CD4-positive, alpha-beta memory T cell (primary cell): ENCODE results near the gene DAO. TPM values are rescaled to one million over a fixed set of nuclear protein-coding genes. Genes with fewer than 3 reads are reported as not detected.

Experiments
- CTCF ChIA-PET: fragments of 350-600 bp; sonication (Branson Sonifier 250); formaldehyde crosslinking; loops from one replicate; lab custom pipeline; 2021; ENCODE audit warnings: inconsistent platforms; ENCODE audit not compliant: partially characterized antibody; lab: Charles Lee
- POLR2A ChIA-PET: fragments of 350-600 bp; sonication (Branson Sonifier 250); formaldehyde crosslinking; loops from one replicate; lab custom pipeline; 2021; ENCODE audit not compliant: partially characterized antibody; lab: Charles Lee
- DNase-seq, 5 donors: peaks; one replicate each; pipeline versions ENCODE4 v3.0.0 to v3.0.0-alpha.2; 2020 to 2022; ENCODE audit warnings: mixed read lengths in 1 of 5
- H3K27ac ChIP-seq: one replicate; pipeline ENCODE4 v1.7.0; 2013; ENCODE audit warnings: low read depth, low read length
- H3K27me3 ChIP-seq: 2 replicates; pipeline ENCODE4 v1.7.0; 2013; ENCODE audit warnings: mild to moderate bottlenecking, low read length, moderate library complexity; ENCODE audit not compliant: insufficient read depth
- H3K36me3 ChIP-seq: 2 replicates; pipeline ENCODE4 v1.7.0; 2013; ENCODE audit warnings: mild to moderate bottlenecking, low read length, moderate library complexity; ENCODE audit not compliant: insufficient read depth
- H3K4me1 ChIP-seq: 2 replicates; pipeline ENCODE4 v1.7.0; 2013; ENCODE audit warnings: mild to moderate bottlenecking, low read length, moderate library complexity; ENCODE audit not compliant: insufficient read depth
- H3K4me3 ChIP-seq, 2 donors: one replicate each; pipeline ENCODE4 v1.7.0; 2013; ENCODE audit warnings: low read length in 2 of 2, mild to moderate bottlenecking in 1 of 2
- H3K9me3 ChIP-seq, 2 donors: one replicate each; pipeline ENCODE4 v1.7.0; 2013; ENCODE audit warnings: low read length in 2 of 2, control low read depth in 1 of 2; ENCODE audit not compliant: control insufficient read depth in 1 of 2
- H3K27ac Mint-ChIP-seq, 7 donors: one replicate each; pipeline ENCODE4 v1.8.0; 2020 to 2021; ENCODE audit warnings: mixed read lengths in 7 of 7, mild to moderate bottlenecking in 6 of 7, inconsistent platforms in 3 of 7, moderate library complexity in 3 of 7
- H3K27me3 Mint-ChIP-seq, 2 donors: one replicate each; pipeline ENCODE4 v1.8.0; 2020 to 2021; ENCODE audit warnings: mixed read lengths in 2 of 2
- H3K36me3 Mint-ChIP-seq, 2 donors: one replicate each; pipeline ENCODE4 v1.8.0; 2020 to 2021; ENCODE audit warnings: mixed read lengths in 2 of 2, inconsistent platforms in 1 of 2, mild to moderate bottlenecking in 1 of 2
- H3K4me1 Mint-ChIP-seq, 4 donors: one replicate each; pipeline ENCODE4 v1.8.0; 2020 to 2021; ENCODE audit warnings: mixed read lengths in 4 of 4, mild to moderate bottlenecking in 1 of 4
- H3K4me3 Mint-ChIP-seq, 8 donors: one replicate each; pipeline ENCODE4 v1.8.0; 2020 to 2021; ENCODE audit warnings: mixed read lengths in 8 of 8, mild to moderate bottlenecking in 7 of 8, moderate library complexity in 6 of 8, inconsistent platforms in 3 of 8
- H3K9me3 Mint-ChIP-seq, 8 donors: one replicate each; pipeline ENCODE4 v1.8.0; 2020 to 2021; ENCODE audit warnings: mixed read lengths in 8 of 8, mild to moderate bottlenecking in 5 of 8, inconsistent platforms in 3 of 8, moderate library complexity in 1 of 8
- intact Hi-C: fragments of 100-400 bp; cut with micrococcal nuclease; formaldehyde crosslinking; loops from one replicate; pipeline ENCODE4 v1.15.1; 2023
- polyA plus RNA-seq, 2 donors: library from polyadenylated mRNA; unstranded; fragments of 300-500 nt; fragmentation: Illumina TruSeq; gene quantifications; one replicate each; pipeline ENCODE4 v1.2.3, GENCODE V29; 2021
- total RNA-seq, 2 experiments: library from RNA; stranded (reverse); gene quantifications; one replicate each; pipeline ENCODE4 v1.2.3, GENCODE V29; 2021

Gene DAO
- total and polyA plus RNA-seq, 4 experiments from 2014 or later = not detected

DNA sequence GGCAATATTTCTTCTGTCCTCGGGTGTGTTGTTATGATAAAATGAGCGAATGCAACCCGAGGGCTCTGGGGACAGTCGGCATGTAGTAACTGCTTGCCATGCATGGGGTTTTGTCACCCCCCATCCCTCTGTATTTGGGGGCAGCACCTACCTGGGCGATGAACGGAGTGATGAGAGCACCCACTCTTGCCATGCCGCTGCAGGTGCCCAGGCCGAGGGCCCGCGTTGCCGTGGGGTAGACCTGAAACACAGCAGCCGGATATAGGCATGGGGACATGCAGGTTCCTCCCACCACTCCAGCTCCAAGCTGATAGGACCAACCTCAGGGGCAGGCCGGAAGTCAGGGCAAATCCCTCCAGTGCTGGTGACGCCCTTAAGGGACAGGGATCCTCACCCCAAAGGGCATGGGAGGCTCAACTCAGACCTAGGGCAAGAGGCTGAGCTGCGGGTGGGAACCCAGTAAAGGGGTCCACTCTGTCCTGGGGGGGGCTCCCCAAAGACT, 35.8 kb downstream of the DAO start:
- no peak overlapping the region for H3K4me3 Mint-ChIP-seq
- no peak for DNase-seq
- ChIA-PET CTCF (no interaction called here), POLR2A (no interaction called here)
- H3K27me3 Mint-ChIP-seq = peaks cover 2 to 4% of the 10 kb centered on the region in 2 donors
- Histone ChIP-seq H3K4me3 (no peak overlapping the region), H3K9me3 (no peaks in the 10 kb centered on the region), H3K27ac (no peak overlapping the region), H3K27me3 (no peaks in the 10 kb centered on the region), H3K4me1 (no peaks in the 10 kb centered on the region), H3K36me3 (no peaks in the 10 kb centered on the region)
- peaks cover 0 to 6% (median 0%) of the 10 kb centered on the region in 8 donors for H3K9me3 Mint-ChIP-seq
- H3K27ac Mint-ChIP-seq = no peak overlapping the region
- H3K36me3 Mint-ChIP-seq = no peaks in the 10 kb centered on the region
- H3K4me1 Mint-ChIP-seq = no peaks in the 10 kb centered on the region
- intact Hi-C loops = no loop called here

DNA sequence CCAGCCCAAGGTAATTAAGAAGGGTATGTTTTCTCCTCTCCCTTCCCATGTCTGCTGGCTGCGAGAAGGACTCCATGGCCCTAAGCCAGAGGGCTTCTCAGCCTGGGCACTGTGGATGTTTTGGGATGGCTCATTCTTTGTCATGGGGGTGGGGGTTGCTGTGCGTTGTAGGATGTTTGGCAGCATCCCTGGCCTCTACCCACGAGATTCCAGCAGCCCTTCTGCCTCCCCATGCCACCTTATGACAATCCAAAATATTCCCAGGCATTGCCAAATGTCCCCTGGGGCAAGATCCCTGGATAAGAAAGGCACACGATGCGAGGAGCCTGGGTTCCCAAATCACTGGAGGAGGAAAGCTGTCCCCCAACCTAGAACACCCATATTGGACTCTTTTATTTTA, 36.4 kb downstream of the DAO start:
- Mint-ChIP-seq H3K4me1 (no peaks in the 10 kb centered on the region), H3K27me3 (peaks cover 2 to 4% of the 10 kb centered on the region in 2 donors), H3K9me3 (peaks cover 0 to 6% (median 0%) of the 10 kb centered on the region in 8 donors), H3K36me3 (no peaks in the 10 kb centered on the region), H3K27ac (no peak overlapping the region), H3K4me3 (no peak overlapping the region)
- POLR2A ChIA-PET = no interaction called here
- H3K4me1 ChIP-seq = no peaks in the 10 kb centered on the region
- H3K4me3 ChIP-seq = no peak overlapping the region
- H3K9me3 ChIP-seq = no peaks in the 10 kb centered on the region
- CTCF ChIA-PET = no interaction called here
- no peak overlapping the region for H3K27ac ChIP-seq
- intact Hi-C loops = no loop called here
- H3K36me3 ChIP-seq = no peaks in the 10 kb centered on the region
- H3K27me3 ChIP-seq = no peaks in the 10 kb centered on the region
- no peak for DNase-seq

GRCh38 chr12:108918206-108918605, 38.3 kb downstream of the DAO start:
- H3K27ac ChIP-seq = no peak overlapping the region
- no peaks in the 10 kb centered on the region for H3K4me1 Mint-ChIP-seq
- intact Hi-C loops = no loop called here
- H3K4me3 Mint-ChIP-seq = no peak overlapping the region
- no peak overlapping the region for H3K27ac Mint-ChIP-seq
- no peaks in the 10 kb centered on the region for H3K36me3 Mint-ChIP-seq
- peaks cover 0 to 8% (median 1%) of the 10 kb centered on the region in 8 donors for H3K9me3 Mint-ChIP-seq
- ChIA-PET CTCF (interaction anchor here (0.9 kb wide), 1 partner anchor 12 kb away, joined by 3 read pairs; no protein-coding TSS in a partner anchor), POLR2A (no interaction called here)
- no peaks in the 10 kb centered on the region for H3K36me3 ChIP-seq
- H3K4me1 ChIP-seq = no peaks in the 10 kb centered on the region
- no peaks in the 10 kb centered on the region for H3K9me3 ChIP-seq
- no peak for DNase-seq
- H3K27me3 Mint-ChIP-seq = peaks cover 2 to 3% of the 10 kb centered on the region in 2 donors
- no peak overlapping the region for H3K4me3 ChIP-seq
- no peaks in the 10 kb centered on the region for H3K27me3 ChIP-seq

DNA sequence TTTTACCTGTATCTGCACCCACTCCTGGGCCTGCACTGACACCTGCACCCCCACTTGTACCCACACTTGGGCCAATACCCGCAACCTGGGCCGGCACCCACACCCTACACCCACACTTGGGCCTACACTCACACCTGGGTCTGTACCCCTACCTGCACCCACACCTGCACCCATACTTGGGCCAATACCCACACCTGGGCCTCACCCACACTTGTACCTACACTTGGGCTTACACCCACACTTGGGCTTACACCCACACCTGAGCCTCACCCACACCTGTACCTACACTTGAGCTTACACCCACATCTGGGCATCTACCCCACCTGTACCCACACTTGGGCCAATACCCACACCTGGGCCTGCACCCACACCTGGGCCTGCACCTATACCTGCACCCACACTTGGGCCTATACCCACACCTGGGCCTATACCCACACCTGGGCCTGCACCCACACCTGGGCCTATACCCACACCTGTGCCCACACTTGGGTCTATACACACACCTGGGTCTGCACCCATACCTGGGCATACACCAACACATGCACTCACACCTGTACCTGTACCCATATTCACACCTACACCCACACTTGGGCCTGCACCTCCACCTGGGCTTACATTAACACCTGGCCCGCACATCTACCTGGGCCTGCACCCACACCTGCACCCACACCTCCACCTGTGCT, 39.2 kb downstream of the DAO start:
- H3K27ac Mint-ChIP-seq = peak overlapping the region in 1 of 7 donors; percentile 46
- DNase-seq = no peak
- Histone ChIP-seq H3K36me3 (no peaks in the 10 kb centered on the region), H3K4me1 (no peaks in the 10 kb centered on the region), H3K27me3 (no peaks in the 10 kb centered on the region), H3K9me3 (no peaks in the 10 kb centered on the region), H3K4me3 (no peak overlapping the region), H3K27ac (no peak overlapping the region)
- intact Hi-C loops = no loop called here
- CTCF ChIA-PET = interaction anchor here (0.9 kb wide), 1 partner anchor 13 kb away, joined by 3 read pairs; no protein-coding TSS in a partner anchor
- peaks cover 0 to 9% (median 2%) of the 10 kb centered on the region in 8 donors for H3K9me3 Mint-ChIP-seq
- H3K27me3 Mint-ChIP-seq = peaks cover 2 to 3% of the 10 kb centered on the region in 2 donors
- no peaks in the 10 kb centered on the region for H3K4me1 Mint-ChIP-seq
- no peak overlapping the region for H3K4me3 Mint-ChIP-seq
- H3K36me3 Mint-ChIP-seq = no peaks in the 10 kb centered on the region
- POLR2A ChIA-PET = no interaction called here

- intact Hi-C loops = no loop called here
- H3K4me3 Mint-ChIP-seq = no peak overlapping the region
- H3K27me3 Mint-ChIP-seq = peaks cover 1 to 2% of the 10 kb centered on the region in 2 donors
- ChIA-PET POLR2A (no interaction called here), CTCF (no interaction called here)
- peaks cover 0 to 13% (median 4%) of the 10 kb centered on the region in 8 donors for H3K9me3 Mint-ChIP-seq
- no peaks in the 10 kb centered on the region for H3K36me3 ChIP-seq
- no peak for DNase-seq
- H3K9me3 ChIP-seq = no peaks in the 10 kb centered on the region
- H3K27me3 ChIP-seq = no peaks in the 10 kb centered on the region
- H3K27ac Mint-ChIP-seq = no peak overlapping the region
- H3K27ac ChIP-seq = no peak overlapping the region
- H3K4me1 Mint-ChIP-seq = no peaks in the 10 kb centered on the region
- H3K36me3 Mint-ChIP-seq = no peaks in the 10 kb centered on the region
- H3K4me3 ChIP-seq = no peak overlapping the region
- H3K4me1 ChIP-seq = no peaks in the 10 kb centered on the region
Observed at GRCh38 chr12:108921946-108922345, 42.1 kb downstream of the DAO start.

- intact Hi-C loops = no loop called here
- Histone ChIP-seq H3K9me3 (no peaks in the 10 kb centered on the region), H3K27ac (no peak overlapping the region), H3K4me3 (no peak overlapping the region), H3K27me3 (no peaks in the 10 kb centered on the region), H3K36me3 (no peaks in the 10 kb centered on the region), H3K4me1 (no peaks in the 10 kb centered on the region)
- H3K9me3 Mint-ChIP-seq = peaks cover 0 to 13% (median 4%) of the 10 kb centered on the region in 8 donors
- POLR2A ChIA-PET = no interaction called here
- H3K4me1 Mint-ChIP-seq = no peaks in the 10 kb centered on the region
- H3K27me3 Mint-ChIP-seq = peaks cover 1 to 2% of the 10 kb centered on the region in 2 donors
- DNase-seq = no peak
- H3K4me3 Mint-ChIP-seq = no peak overlapping the region
- no peaks in the 10 kb centered on the region for H3K36me3 Mint-ChIP-seq
- H3K27ac Mint-ChIP-seq = no peak overlapping the region
- CTCF ChIA-PET = no interaction called here
Observed at GRCh38 chr12:108922918-108923317, 43.0 kb downstream of the DAO start.

DNA sequence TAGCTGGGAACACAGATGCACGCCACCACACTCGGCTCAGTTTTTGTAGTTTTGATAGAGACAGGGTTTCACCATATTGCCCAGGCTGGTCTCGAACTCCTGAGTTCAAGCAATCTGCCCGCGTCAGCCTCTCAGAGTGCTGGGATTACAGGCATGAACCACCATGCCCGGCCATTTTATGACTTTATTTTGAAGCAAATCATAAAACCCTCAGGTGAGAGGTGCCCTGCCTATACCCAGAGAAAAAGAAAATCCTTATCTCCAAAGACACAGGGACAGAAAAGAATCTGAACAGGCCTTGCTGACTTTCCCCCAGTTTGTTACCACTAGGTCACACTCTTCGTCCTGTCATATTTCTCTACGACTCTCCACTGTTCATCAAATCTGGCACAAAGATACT, 48.8 kb downstream of the DAO start:
- H3K4me3 Mint-ChIP-seq = no peak overlapping the region
- Histone ChIP-seq H3K27ac (no peak overlapping the region), H3K4me1 (no peaks in the 10 kb centered on the region), H3K27me3 (no peaks in the 10 kb centered on the region), H3K36me3 (no peaks in the 10 kb centered on the region), H3K9me3 (no peaks in the 10 kb centered on the region), H3K4me3 (no peak overlapping the region)
- H3K9me3 Mint-ChIP-seq = peaks cover 0 to 6% (median 1%) of the 10 kb centered on the region in 8 donors
- H3K27ac Mint-ChIP-seq = peak overlapping the region in 1 of 7 donors; percentile 10
- H3K36me3 Mint-ChIP-seq = no peaks in the 10 kb centered on the region
- ChIA-PET CTCF (no interaction called here), POLR2A (no interaction called here)
- peaks cover 0 to 2% of the 10 kb centered on the region in 2 donors for H3K27me3 Mint-ChIP-seq
- intact Hi-C loops = no loop called here
- no peaks in the 10 kb centered on the region for H3K4me1 Mint-ChIP-seq
- no peak for DNase-seq
